A673 (cell line): ENCODE data around the gene ZNHIT1. TPM values are rescaled to one million over a fixed set of nuclear protein-coding genes. Genes with fewer than 3 reads are reported as not detected.
A peak's percentile ranks its signal among the peaks of the same experiment; 100 is the strongest.

Experiments used
- BruUV-seq: library from RNA; stranded (reverse); fragments of 400-500 nt; replicated peaks from 2 replicates; lab custom pipeline; 2021; lab: Mats Ljungman, UMichigan
- CTCF ChIA-PET: fragments of 300-600 bp; sonication (Branson Sonifier 250); formaldehyde crosslinking; loops from one replicate; lab custom pipeline; 2022; ENCODE audit warnings: antibody characterized with exemption; lab: Charles Lee
- POLR2A ChIA-PET: fragments of 300-600 bp; sonication (Branson Sonifier 250); formaldehyde crosslinking; loops from one replicate; lab custom pipeline; 2022; ENCODE audit warnings: antibody characterized with exemption; ENCODE audit not compliant: low non-redundant PET; lab: Charles Lee
- DNase-seq: peaks from one replicate; pipeline ENCODE4 v3.0.0-alpha.2; 2015; ENCODE audit warnings: low spot score
- H3K27ac ChIP-seq: fragments of 200-600 bp; sonication (generic); 2 replicates; pipeline ENCODE4 v1.5.1; 2016; ENCODE audit warnings: mixed run types, low read depth, mild to moderate bottlenecking, mixed read lengths, antibody characterized with exemption, low read length; ENCODE audit not compliant: poor library complexity, severe bottlenecking
- H3K27me3 ChIP-seq: fragments of 200-600 bp; sonication (generic); replicated peaks from 2 replicates; pipeline ENCODE4 v1.6.1; 2017; ENCODE audit warnings: mixed run types, low read depth, mild to moderate bottlenecking, mixed read lengths, antibody characterized with exemption, low read length; ENCODE audit not compliant: insufficient read depth, poor library complexity
- H3K36me3 ChIP-seq: fragments of 200-600 bp; sonication (generic); 2 replicates; pipeline ENCODE4 v1.6.1; 2016; ENCODE audit warnings: mixed run types, mild to moderate bottlenecking, mixed read lengths, antibody characterized with exemption, low read length; ENCODE audit not compliant: insufficient read depth, poor library complexity, severe bottlenecking
- H3K4me1 ChIP-seq: fragments of 200-600 bp; sonication (generic); 2 replicates; pipeline ENCODE4 v1.6.1; 2017; ENCODE audit warnings: mixed run types, mild to moderate bottlenecking, mixed read lengths, antibody characterized with exemption, low read length; ENCODE audit not compliant: insufficient read depth, poor library complexity, severe bottlenecking
- H3K4me3 ChIP-seq: fragments of 200-600 bp; sonication (generic); 2 replicates; pipeline ENCODE4 v1.5.1; 2016; ENCODE audit warnings: low read depth, mixed run types, mild to moderate bottlenecking, mixed read lengths, low read length; ENCODE audit not compliant: poor library complexity, severe bottlenecking
- H3K9me3 ChIP-seq: fragments of 200-600 bp; sonication (generic); 2 replicates; pipeline ENCODE4 v1.6.1; 2016; ENCODE audit warnings: mixed run types, low read depth, mild to moderate bottlenecking, mixed read lengths, antibody characterized with exemption, low read length; ENCODE audit not compliant: poor library complexity, severe bottlenecking
- CTCF ChIP-seq: fragments of 300-800, 200-600 bp; sonication (generic); conservative IDR thresholded peaks from 2 replicates; pipeline ENCODE4 v1.5.1; 2017; ENCODE audit warnings: low read depth, mild to moderate bottlenecking, antibody characterized with exemption, low read length, moderate library complexity, mixed read lengths
- EZH2 ChIP-seq: fragments of 200-600 bp; sonication (generic); IDR thresholded peaks from 2 replicates; pipeline ENCODE4 v1.6.1; 2017; ENCODE audit warnings: borderline replicate concordance, low read depth, mild to moderate bottlenecking, mixed read lengths, antibody characterized with exemption, low read length; ENCODE audit not compliant: poor library complexity, severe bottlenecking
- intact Hi-C: fragments of 100-400 bp; cut with micrococcal nuclease; formaldehyde crosslinking; loops from one replicate; pipeline ENCODE4 v1.10.0; 2022; ENCODE audit not compliant: unreplicated experiment
- total RNA-seq: library from RNA; stranded (reverse); gene quantifications from 2 replicates; pipeline ENCODE4 v1.2.3, GENCODE V29; 2021

The ZNHIT1 gene
- total RNA-seq, 1 experiment from 2014 or later, result 65.1 TPM

- peak; percentile 92 for TF ChIP-seq CTCF
- no peak for TF ChIP-seq EZH2
- intact Hi-C loops, result loop anchor here (2.0 kb wide), 3 partner anchors 26 to 350 kb away; partner anchors contain the start of genes ACHE and ZNHIT1
- no TSS peak for BruUV-seq
- peak; percentile 94 for DNase-seq
- Histone ChIP-seq H3K4me1 (no peaks in the 10 kb centered on the region), H3K27ac (peak within 1 kb of the TSS; percentile 87), H3K27me3 (no peaks in the 10 kb centered on the region), H3K36me3 (peaks cover 11% of the 10 kb centered on the region), H3K4me3 (peak within 1 kb of the TSS; percentile 86), H3K9me3 (no peaks in the 10 kb centered on the region)
- CTCF ChIA-PET, result interaction anchor here (0.6 to 1.9 kb wide), 4 partner anchors 8 to 193 kb away, joined by 3 to 19 read pairs (median 5); partner anchors contain the start of genes PLOD3 and ZNHIT1
- POLR2A ChIA-PET, result no interaction called here
These were observed 26.6 kb downstream of the ZNHIT1 start, which contains the start of gene FIS1 for GRCh38 chr7:101244375-101245146. Gene FIS1 (minus strand): TSS chr7:101245081. CDS start chr7:101245004, 77 bp downstream.

GRCh38 chr7:101245147-101245668, 27.2 kb downstream of the ZNHIT1 start:
- Histone ChIP-seq H3K4me1 (no peaks in the 10 kb centered on the region), H3K4me3 (peak overlapping the region; percentile 86), H3K27me3 (no peaks in the 10 kb centered on the region), H3K27ac (peak overlapping the region; percentile 87), H3K9me3 (no peaks in the 10 kb centered on the region), H3K36me3 (peaks cover 7% of the 10 kb centered on the region)
- CTCF ChIA-PET, result interaction anchor here (1.9 kb wide), 1 partner anchor 102 kb away, joined by 19 read pairs; no protein-coding TSS in a partner anchor
- no peak for DNase-seq
- POLR2A ChIA-PET, result no interaction called here
- BruUV-seq, result TSS peak; percentile 83
- intact Hi-C loops, result loop anchor here (2.0 kb wide), 3 partner anchors 26 to 350 kb away; partner anchors contain the start of genes ACHE and ZNHIT1
- TF ChIP-seq CTCF (no peak), EZH2 (no peak)

GRCh38 chr7:101248276-101248675, 30.3 kb downstream of the ZNHIT1 start:
- no peaks in the 10 kb centered on the region for H3K27me3 ChIP-seq
- no peak for DNase-seq
- ChIA-PET POLR2A (no interaction called here), CTCF (no interaction called here)
- BruUV-seq, result no TSS peak
- TF ChIP-seq CTCF (no peak), EZH2 (no peak)
- intact Hi-C loops, result no loop called here
- H3K9me3 ChIP-seq, result no peaks in the 10 kb centered on the region
- no peak overlapping the region for H3K27ac ChIP-seq
- H3K36me3 ChIP-seq, result peaks cover 3% of the 10 kb centered on the region
- no peaks in the 10 kb centered on the region for H3K4me1 ChIP-seq
- H3K4me3 ChIP-seq, result no peak overlapping the region
